ENCODE data around the gene USP33. TPM values are rescaled to one million over a fixed set of nuclear protein-coding genes. Genes with fewer than 3 reads are reported as not detected.

Gene USP33
- total RNA-seq, 1 experiment from 2014 or later = 61.6 TPM

GRCh38 chr1:77671836-77672235 is 87.8 kb downstream of the USP33 start:
- Mint-ChIP-seq H3K4me1 (peaks cover 37% of the 10 kb centered on the region), H3K4me3 (no peak overlapping the region), H3K27ac (peak overlapping the region; percentile 4; the same call in 1 of the 2 replicates), H3K27me3 (ENCODE audit: low read depth) (no peaks in the 10 kb centered on the region), H3K9me3 (no peaks in the 10 kb centered on the region), H3K36me3 (no peaks in the 10 kb centered on the region)
- DNase-seq (ENCODE audit: low spot score) = no peak
- ATAC-seq = no peak
- TF ChIP-seq, protein P1, sequence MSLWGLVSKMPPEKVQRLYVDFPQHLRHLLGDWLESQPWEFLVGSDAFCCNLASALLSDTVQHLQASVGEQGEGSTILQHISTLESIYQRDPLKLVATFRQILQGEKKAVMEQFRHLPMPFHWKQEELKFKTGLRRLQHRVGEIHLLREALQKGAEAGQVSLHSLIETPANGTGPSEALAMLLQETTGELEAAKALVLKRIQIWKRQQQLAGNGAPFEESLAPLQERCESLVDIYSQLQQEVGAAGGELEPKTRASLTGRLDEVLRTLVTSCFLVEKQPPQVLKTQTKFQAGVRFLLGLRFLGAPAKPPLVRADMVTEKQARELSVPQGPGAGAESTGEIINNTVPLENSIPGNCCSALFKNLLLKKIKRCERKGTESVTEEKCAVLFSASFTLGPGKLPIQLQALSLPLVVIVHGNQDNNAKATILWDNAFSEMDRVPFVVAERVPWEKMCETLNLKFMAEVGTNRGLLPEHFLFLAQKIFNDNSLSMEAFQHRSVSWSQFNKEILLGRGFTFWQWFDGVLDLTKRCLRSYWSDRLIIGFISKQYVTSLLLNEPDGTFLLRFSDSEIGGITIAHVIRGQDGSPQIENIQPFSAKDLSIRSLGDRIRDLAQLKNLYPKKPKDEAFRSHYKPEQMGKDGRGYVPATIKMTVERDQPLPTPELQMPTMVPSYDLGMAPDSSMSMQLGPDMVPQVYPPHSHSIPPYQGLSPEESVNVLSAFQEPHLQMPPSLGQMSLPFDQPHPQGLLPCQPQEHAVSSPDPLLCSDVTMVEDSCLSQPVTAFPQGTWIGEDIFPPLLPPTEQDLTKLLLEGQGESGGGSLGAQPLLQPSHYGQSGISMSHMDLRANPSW (CRISPR knock-in tag; conservative IDR thresholded peaks at IDR 0.05; ENCODE audit: low read depth) = no peak
- TF ChIP-seq ZNF317 (CRISPR knock-in tag; IDR thresholded peaks at IDR 0.05; ENCODE audit: borderline replicate concordance, low read depth) = no peak
- TF ChIP-seq GTF2I (CRISPR knock-in tag; conservative IDR thresholded peaks at IDR 0.05) = no peak
- TF ChIP-seq CBFB (CRISPR knock-in tag; IDR thresholded peaks at IDR 0.05; ENCODE audit: low read depth) = no peak
- TF ChIP-seq, protein P2, sequence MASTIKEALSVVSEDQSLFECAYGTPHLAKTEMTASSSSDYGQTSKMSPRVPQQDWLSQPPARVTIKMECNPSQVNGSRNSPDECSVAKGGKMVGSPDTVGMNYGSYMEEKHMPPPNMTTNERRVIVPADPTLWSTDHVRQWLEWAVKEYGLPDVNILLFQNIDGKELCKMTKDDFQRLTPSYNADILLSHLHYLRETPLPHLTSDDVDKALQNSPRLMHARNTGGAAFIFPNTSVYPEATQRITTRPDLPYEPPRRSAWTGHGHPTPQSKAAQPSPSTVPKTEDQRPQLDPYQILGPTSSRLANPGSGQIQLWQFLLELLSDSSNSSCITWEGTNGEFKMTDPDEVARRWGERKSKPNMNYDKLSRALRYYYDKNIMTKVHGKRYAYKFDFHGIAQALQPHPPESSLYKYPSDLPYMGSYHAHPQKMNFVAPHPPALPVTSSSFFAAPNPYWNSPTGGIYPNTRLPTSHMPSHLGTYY (CRISPR knock-in tag; IDR thresholded peaks at IDR 0.05) = no peak
- no peak for TF ChIP-seq PRRX2 (CRISPR knock-in tag; IDR thresholded peaks at IDR 0.05)
- no peak for TF ChIP-seq MXD4 (CRISPR knock-in tag; IDR thresholded peaks at IDR 0.05; ENCODE audit: borderline replicate concordance)
- TF ChIP-seq FOXJ3 (CRISPR knock-in tag; IDR thresholded peaks at IDR 0.05; ENCODE audit: borderline replicate concordance) = no peak
- TF ChIP-seq, protein P3, sequence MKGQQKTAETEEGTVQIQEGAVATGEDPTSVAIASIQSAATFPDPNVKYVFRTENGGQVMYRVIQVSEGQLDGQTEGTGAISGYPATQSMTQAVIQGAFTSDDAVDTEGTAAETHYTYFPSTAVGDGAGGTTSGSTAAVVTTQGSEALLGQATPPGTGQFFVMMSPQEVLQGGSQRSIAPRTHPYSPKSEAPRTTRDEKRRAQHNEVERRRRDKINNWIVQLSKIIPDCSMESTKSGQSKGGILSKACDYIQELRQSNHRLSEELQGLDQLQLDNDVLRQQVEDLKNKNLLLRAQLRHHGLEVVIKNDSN (CRISPR knock-in tag; IDR thresholded peaks at IDR 0.05) = no peak
- no peak for TF ChIP-seq JUN (CRISPR knock-in tag; IDR thresholded peaks at IDR 0.05)
- TF ChIP-seq GABPB1 (CRISPR knock-in tag; IDR thresholded peaks at IDR 0.05) = no peak
- no peak for TF ChIP-seq ZNF263 (CRISPR knock-in tag; IDR thresholded peaks at IDR 0.05; ENCODE audit: low read depth)
- ChIA-PET CTCF (no interaction called here), POLR2A (no interaction called here)

GRCh38 chr1:77670330-77670729 is 89.3 kb downstream of the USP33 start:
- no peak for DNase-seq (ENCODE audit: low spot score)
- Mint-ChIP-seq H3K36me3 (no peaks in the 10 kb centered on the region), H3K9me3 (no peaks in the 10 kb centered on the region), H3K27me3 (ENCODE audit: low read depth) (no peaks in the 10 kb centered on the region), H3K27ac (peak overlapping the region; percentile 75; the same call in 1 of the 2 replicates), H3K4me3 (no peak overlapping the region), H3K4me1 (peaks cover 34% of the 10 kb centered on the region)
- ChIA-PET CTCF (interaction anchor here (0.7 kb wide), 1 partner anchor 18 kb away, joined by 4 read pairs; no protein-coding TSS in a partner anchor), POLR2A (no interaction called here)
- ATAC-seq = no peak
- TF ChIP-seq, protein P4, sequence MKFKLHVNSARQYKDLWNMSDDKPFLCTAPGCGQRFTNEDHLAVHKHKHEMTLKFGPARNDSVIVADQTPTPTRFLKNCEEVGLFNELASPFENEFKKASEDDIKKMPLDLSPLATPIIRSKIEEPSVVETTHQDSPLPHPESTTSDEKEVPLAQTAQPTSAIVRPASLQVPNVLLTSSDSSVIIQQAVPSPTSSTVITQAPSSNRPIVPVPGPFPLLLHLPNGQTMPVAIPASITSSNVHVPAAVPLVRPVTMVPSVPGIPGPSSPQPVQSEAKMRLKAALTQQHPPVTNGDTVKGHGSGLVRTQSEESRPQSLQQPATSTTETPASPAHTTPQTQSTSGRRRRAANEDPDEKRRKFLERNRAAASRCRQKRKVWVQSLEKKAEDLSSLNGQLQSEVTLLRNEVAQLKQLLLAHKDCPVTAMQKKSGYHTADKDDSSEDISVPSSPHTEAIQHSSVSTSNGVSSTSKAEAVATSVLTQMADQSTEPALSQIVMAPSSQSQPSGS (CRISPR knock-in tag; IDR thresholded peaks at IDR 0.05; ENCODE audit: borderline replicate concordance, low read depth) = no peak
- TF ChIP-seq, protein P2 (CRISPR knock-in tag; IDR thresholded peaks at IDR 0.05) = no peak
- no peak for TF ChIP-seq ZNF281 (CRISPR knock-in tag; IDR thresholded peaks at IDR 0.05)
- TF ChIP-seq ARID4B (CRISPR knock-in tag; IDR thresholded peaks at IDR 0.05; ENCODE audit: borderline replicate concordance) = no peak
- no peak for TF ChIP-seq TEAD1 (CRISPR knock-in tag; IDR thresholded peaks at IDR 0.05)
- TF ChIP-seq, protein P5, sequence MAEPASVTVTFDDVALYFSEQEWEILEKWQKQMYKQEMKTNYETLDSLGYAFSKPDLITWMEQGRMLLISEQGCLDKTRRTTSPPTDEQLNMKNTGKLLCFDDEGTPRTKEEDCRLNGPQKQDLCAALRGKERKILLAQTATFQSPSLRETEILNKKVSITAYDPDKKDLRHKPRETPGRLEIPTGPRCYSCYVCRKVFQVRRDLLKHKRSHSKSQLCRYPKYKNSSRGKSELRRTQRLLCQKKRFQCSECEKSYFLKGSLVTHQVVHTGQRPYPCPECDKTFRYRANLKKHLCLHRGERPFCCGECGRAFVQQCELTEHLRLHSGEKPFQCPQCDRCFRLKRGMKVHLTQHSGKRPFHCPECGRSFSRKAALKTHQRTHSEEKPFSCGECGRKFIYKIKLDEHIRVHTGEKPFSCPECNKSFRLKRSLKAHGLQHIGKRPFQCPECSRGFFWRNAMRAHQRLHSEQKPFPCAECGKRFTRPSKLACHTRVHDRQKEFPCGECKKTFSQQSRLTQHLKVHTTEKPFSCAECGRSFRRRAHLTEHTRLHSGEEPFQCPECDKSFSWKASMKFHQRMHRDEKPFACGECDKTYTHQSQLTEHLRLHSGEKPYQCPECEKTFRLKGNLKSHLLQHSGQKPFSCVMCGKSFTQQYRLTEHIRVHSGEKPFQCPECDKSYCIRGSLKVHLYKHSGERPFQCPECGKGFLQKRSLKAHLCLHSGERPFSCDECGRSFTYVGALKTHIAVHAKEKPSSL (CRISPR knock-in tag; conservative IDR thresholded peaks at IDR 0.05) = no peak
- TF ChIP-seq HMGA2 (CRISPR knock-in tag; IDR thresholded peaks at IDR 0.05) = no peak

Measured in WTC11 (cell line).